ENCODE measurements around the gene RASSF10. TPM values are rescaled to one million over a fixed set of nuclear protein-coding genes. Genes with fewer than 3 reads are reported as not detected.

The RASSF10 gene
- total and polyA plus RNA-seq, 11 donors: 0.07 to 0.85 (median 0.29) TPM

GRCh38 chr11:13053255-13053917 is 44.3 kb downstream of the RASSF10 start:
- Histone ChIP-seq H3K27me3 (peaks cover 0 to 5% (median 0%) of the 10 kb centered on the region in 9 donors), H3K4me3 (no peak overlapping the region), H3K9me3 (no peaks in the 10 kb centered on the region), H3K27ac (no peak overlapping the region), H3K4me1 (no peaks in the 10 kb centered on the region), H3K36me3 (no peaks in the 10 kb centered on the region)
- no peak for DNase-seq
- intact Hi-C loops (cut with DNase I): no loop called here
- no peak for ATAC-seq
- WGBS, 4 donors: 73 to 85% (median 77%) methylated on average over 6 of the region's 6 CpGs
- TF ChIP-seq POLR2A (IDR thresholded peaks at IDR 0.05) (no peak), CTCF (IDR thresholded peaks at IDR 0.05) (no peak)

- ATAC-seq (no peak), DNase-seq (no peak)
- intact Hi-C loops (cut with DNase I): no loop called here
- TF ChIP-seq CTCF (IDR thresholded peaks at IDR 0.05): no peak
- TF ChIP-seq POLR2A (IDR thresholded peaks at IDR 0.05): no peak
- 77 to 91% (median 79%) methylated on average over 3 of the region's 3 CpGs for WGBS, 4 donors
- H3K27ac ChIP-seq: no peak overlapping the region
- H3K4me3 ChIP-seq: no peak overlapping the region
- H3K9me3 ChIP-seq: no peaks in the 10 kb centered on the region
- peaks cover 0 to 4% (median 0%) of the 10 kb centered on the region in 9 donors for H3K27me3 ChIP-seq
- no peaks in the 10 kb centered on the region for H3K36me3 ChIP-seq
- no peaks in the 10 kb centered on the region for H3K4me1 ChIP-seq
These were observed 45.2 kb downstream of the RASSF10 start for GRCh38 chr11:13054278-13054677.

GRCh38 chr11:13055200-13055599 is 46.1 kb downstream of the RASSF10 start:
- no peak for TF ChIP-seq POLR2A (IDR thresholded peaks at IDR 0.05)
- TF ChIP-seq CTCF (IDR thresholded peaks at IDR 0.05): no peak
- WGBS, 4 donors: 66 to 74% (median 70%) methylated on average over 2 of the region's 2 CpGs
- Histone ChIP-seq H3K4me1 (no peaks in the 10 kb centered on the region), H3K36me3 (no peaks in the 10 kb centered on the region), H3K27me3 (no peaks in the 10 kb centered on the region), H3K27ac (no peak overlapping the region), H3K9me3 (no peaks in the 10 kb centered on the region), H3K4me3 (no peak overlapping the region)
- no peak for ATAC-seq
- no peak for DNase-seq
- intact Hi-C loops (cut with DNase I): no loop called here

GRCh38 chr11:13061294-13061990 is 52.3 kb downstream of the RASSF10 start:
- TF ChIP-seq CTCF (IDR thresholded peaks at IDR 0.05): no peak
- TF ChIP-seq POLR2A (IDR thresholded peaks at IDR 0.05): no peak
- no peaks in the 10 kb centered on the region for H3K36me3 ChIP-seq
- intact Hi-C loops (cut with DNase I): no loop called here
- no peak for ATAC-seq
- WGBS, 4 donors: 72 to 84% (median 83%) methylated on average over 3 of the region's 3 CpGs
- no peak overlapping the region for H3K4me3 ChIP-seq
- H3K27me3 ChIP-seq: peaks cover 0 to 6% (median 0%) of the 10 kb centered on the region in 9 donors
- no peak for DNase-seq
- no peaks in the 10 kb centered on the region for H3K9me3 ChIP-seq
- no peaks in the 10 kb centered on the region for H3K4me1 ChIP-seq
- no peak overlapping the region for H3K27ac ChIP-seq
